Suppressor macrophage (primary cell): ENCODE measurements around the gene GSAP.

Experiments
- DNase-seq, 4 experiments: peaks; one replicate each; pipeline ENCODE4 v3.0.0-alpha.2; 2020 to 2022

The GSAP gene

DNA sequence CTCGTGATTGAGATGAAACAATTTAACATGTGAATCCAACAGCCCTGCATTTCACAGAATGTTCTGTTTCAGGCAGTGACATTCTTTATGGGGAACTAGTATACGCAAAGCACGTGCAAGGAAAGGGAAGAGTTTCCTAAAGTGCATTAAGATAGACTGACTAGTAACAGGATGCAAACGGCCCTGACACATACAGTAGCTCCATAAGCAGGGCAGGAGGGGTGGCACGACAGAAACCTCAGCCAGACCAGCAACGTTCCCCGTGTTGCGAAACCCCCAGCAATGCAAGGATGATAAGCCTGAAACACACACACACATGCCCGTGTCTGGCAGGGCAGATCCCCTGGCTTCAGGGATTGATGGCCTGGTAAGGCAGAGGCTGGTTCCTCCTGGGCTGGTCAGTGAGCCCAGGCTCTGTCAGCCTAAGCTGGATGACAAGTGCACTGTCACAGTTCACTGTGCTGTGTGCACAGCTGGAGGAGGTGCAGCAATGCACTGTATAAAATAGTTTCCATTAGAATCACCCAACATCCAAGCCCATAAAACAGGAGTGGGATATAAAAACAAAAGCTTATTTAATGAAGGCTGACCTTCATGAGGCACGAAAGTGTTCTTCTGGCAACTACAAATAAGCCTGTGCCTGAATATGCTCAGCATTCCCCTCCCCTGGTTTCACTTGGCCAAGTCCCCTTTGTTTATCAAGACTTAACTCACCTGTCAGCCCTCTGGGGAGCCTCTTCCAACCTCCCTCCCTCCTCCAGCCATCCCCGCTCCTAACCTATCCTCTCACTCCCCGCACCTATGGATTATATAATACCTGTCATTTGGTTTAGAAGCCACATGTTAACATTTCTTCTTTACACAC lies 88.8 kb downstream of the GSAP start:
- DNase-seq, result peak; percentile 79 to 89 (median 83)

DNA sequence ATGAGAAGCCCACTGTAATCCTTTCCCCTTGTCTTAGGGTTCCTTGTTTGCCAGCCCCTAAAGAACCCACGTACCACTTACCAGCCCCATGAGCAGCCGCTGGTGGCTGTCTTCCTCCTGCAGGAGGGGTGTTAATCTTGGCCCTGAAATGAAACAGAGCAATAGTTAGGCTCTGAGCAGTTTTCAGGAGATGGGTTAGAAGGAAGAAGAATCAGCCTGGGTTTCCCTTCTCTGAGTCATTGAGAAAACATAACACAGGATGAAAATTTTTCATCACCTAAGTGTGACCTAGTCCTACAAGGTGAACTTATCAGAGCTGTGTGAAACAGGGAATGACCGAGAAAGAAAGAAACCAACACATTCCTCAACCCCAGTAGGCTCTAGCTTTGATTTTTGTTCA lies 90.0 kb downstream of the GSAP start:
- DNase-seq, result no peak

DNA sequence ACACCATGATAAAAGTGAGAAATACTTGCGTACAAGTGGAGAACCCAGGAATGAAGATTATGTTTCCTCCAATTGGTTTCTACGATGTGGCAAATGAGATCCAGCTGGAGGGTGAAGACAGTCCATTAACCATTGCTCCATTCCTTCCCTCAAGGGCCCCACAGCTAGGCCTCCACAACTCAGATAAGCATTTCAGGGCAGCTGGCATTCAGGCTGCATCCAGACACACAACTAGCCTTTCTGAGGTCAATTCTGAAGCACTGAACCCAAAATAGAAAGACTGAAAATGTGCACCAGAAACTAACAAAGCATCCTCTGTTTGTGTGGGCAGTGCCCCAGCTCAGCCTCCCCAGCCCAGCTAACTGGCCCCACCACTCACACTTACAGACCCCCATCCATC lies 94.8 kb downstream of the GSAP start:
- DNase-seq, result no peak

DNA sequence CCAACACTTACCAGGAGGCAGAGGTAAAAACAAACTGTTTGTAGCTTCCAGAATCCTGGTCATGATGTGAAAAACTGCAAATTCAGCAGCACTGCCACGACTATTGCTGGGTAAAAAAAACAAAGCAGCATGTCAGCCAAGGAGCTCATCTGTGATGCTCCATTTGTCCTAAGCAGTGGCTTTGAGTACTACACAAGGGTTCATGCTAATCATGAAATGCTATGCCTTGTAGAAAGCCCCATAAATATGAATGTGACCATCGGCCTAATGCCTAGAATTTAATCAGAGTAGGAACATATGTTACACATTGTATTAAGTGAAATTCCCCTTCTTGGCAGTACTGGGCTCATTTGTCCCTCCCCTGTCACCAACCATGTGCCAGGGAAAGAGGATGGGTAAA lies 95.4 kb downstream of the GSAP start:
- no peak for DNase-seq

DNA sequence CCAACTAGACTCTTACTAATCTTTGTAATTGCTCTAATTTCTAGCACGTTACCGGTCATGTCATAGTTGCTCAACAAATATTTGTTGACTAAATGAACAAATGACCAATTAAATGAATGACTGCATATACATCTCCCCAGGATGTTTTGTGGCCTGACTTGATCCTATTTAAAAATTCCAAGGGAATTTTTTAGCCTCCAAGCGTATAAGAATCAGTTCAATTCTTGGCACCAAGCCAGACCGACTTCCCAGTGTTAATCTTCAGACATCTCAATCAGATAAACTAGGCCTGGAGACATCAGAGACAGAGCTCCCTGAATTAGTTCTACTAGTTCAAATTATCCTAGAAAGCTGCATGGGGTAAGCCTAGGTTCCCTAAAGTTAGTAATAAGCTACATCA lies 96.0 kb downstream of the GSAP start:
- no peak for DNase-seq

DNA sequence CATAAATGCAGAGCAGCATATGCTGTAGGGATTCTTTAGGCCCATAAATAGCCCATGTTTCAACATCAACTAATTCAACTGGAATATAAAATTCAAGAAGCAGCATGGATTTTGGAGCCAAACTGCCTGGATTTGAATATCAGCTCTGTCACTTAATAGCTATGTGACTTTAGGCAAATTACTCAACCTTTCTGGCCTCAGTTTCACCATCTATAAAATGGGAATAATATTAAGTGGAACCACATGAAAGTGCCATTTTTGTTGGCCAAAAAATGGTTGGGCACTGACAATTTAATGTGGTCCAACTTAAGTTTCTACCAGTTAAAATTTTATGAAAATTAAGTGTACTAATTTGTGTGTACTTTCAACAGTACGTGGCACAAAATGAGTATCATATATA lies 98.1 kb downstream of the GSAP start:
- no peak for DNase-seq

DNA sequence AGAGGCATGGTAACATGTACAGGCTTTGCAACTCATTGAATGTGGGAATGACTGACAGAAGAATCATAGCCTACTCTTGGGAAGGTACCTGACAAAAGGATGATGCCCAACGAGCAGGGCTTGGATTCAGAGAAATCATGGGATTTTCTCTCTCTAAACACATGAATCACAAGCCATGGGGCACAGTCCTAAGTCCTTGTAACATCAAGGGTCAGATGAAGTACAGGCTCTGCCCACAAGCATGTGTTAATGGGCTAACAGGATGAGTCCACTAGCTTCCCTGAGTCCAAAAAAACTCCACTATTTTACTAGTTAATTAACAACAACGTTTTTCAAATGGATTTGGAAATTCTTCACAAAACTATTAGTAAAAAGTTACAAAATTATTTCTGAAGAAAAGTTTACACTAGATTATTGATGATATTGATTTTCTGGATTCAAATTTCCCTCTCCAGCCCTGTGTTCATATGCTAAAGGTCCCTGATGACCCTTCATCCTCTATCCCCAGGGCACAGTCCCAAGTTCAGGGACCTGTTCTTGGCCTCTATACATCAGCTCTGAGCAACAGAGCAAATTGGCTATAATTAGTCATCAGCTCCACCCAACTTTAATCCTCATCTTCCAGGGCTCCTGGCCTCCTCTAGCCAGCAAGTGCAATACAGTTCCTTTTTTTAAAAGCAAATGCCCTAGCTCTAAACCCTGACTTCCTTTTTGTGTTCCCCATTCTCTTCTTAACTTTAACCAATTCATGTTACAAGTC lies 99.8 kb downstream of the GSAP start:
- peak; percentile 50 to 78 (median 66) for DNase-seq

DNA sequence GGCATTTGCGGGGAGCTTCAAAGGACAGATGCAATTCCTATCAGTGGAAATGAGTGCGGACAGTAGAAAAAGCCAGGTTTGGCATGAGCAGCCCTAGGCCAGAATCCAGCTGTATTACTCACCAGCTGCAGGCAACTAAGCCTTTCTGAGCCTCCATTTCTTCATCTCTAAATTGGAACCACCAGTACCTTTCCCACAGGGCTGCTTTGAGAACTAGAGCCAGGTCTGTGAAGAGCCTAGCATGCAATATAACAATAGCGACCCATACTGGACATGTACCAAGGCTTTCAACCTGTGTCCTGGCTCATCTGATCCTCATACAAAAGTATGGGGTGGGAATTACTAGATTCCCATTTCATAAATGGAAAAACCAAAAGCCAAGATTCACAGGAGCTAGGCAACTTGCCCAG lies 101.0 kb downstream of the GSAP start:
- DNase-seq, result no peak

DNA sequence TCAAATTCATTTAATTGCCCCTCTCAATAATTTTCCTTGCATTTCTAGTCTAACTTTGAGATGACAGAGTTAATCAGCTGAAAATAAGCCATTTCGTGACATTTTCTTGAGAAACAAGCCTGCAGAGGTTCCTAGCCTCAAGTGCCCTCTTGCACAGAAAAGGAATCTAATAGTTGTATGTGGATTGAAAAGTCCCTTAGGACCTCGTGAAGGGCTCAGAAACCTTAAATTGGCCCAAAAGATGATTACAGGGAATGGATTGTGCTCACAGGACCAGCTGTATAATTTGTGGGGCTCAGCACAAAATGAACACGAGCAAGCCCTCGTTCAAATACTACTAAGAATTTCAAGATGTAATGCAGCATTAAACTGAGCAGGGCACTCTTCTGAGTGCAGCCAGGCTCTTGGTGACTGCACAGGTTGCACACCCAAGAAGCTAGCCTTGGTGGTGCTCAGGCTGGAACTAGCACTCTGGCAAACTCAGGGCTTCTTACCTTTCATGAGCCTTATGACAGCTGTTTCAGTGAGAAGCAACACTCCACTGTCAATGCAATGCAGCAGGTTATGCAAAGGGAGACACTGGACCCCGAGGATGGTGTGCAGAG lies 102.2 kb downstream of the GSAP start:
- no peak for DNase-seq

DNA sequence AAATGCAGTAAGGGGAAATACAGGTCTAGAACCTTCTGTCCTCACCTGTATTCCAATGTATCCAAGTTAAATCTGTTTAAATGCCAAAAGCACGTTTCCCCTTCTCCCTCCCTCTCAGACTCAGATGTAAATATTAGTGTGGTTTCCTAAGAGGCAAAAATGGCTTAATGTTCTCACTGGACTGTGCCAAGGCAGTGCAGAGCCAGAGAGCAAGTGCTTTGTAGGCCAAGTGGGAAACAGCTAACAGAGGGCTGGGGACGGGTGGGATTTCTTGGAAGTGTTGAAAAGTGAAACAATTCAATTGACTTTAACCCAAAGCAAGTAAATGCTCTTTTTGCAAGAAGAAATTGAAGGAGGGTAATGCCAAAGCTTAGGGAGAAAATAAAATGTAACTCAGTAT lies 103.1 kb downstream of the GSAP start:
- DNase-seq, result no peak

DNA sequence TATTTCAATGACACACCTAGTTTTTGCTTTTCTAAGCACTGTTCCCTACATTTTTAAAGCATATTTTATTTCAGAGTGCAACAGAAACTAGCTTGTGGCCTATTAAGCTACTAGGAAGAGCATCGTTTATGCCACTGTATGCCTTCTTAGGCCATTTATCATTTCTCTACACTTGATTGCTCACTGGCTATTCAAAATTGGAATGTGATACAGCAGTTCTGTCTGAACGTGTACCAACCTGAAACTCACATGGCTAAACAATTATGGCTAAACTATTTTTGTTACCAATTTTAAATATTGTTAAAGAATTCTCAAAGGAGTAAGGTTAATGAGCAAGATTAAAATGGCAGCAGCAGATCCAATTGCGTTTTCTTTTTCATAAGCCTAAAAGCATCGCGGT lies 105.2 kb downstream of the GSAP start:
- no peak for DNase-seq

DNA sequence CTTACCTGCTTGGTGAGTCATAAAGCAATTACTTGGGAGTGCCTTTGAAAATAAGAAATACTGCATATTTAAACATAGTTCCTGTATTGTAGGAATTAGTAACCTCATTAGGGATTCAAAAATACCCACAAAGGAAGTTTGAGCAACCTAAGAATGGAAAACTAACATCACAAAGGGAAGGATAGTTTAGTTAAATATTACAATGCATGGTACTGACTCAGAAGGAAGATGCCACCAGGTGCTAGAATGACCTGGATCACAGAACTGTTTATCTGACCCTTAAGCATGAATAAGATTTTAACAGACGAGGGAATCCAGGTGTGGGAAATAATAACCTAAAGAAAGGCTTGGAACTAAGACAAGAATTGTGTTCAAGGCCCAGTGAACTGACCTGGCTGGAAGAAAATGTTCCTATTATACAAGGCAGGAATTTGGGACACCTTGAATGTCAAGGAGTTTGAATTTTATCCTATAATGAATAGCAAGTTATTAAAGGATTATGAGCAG lies 106.4 kb downstream of the GSAP start:
- DNase-seq, result peak in 1 of 4 experiments; percentile 6

DNA sequence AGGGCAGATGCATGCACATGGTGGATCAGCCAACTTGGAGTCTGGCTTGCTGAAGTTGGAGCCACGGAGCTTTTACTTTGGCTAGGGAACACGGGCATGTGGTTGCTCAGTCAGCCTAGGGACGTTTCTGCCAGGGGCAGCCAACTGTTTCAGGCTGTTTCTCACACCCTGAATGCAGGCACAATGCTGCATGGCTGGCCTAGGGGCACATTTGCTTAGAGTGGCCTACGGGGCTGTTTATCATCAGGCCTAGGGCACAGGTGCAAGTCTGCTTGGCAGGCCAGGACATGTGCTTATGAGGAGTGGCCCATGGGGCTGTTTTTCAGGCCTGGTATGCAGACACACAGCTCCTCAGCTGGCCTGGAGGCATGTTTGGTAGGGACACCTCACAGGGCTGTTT lies 107.4 kb downstream of the GSAP start:
- DNase-seq, result no peak

DNA sequence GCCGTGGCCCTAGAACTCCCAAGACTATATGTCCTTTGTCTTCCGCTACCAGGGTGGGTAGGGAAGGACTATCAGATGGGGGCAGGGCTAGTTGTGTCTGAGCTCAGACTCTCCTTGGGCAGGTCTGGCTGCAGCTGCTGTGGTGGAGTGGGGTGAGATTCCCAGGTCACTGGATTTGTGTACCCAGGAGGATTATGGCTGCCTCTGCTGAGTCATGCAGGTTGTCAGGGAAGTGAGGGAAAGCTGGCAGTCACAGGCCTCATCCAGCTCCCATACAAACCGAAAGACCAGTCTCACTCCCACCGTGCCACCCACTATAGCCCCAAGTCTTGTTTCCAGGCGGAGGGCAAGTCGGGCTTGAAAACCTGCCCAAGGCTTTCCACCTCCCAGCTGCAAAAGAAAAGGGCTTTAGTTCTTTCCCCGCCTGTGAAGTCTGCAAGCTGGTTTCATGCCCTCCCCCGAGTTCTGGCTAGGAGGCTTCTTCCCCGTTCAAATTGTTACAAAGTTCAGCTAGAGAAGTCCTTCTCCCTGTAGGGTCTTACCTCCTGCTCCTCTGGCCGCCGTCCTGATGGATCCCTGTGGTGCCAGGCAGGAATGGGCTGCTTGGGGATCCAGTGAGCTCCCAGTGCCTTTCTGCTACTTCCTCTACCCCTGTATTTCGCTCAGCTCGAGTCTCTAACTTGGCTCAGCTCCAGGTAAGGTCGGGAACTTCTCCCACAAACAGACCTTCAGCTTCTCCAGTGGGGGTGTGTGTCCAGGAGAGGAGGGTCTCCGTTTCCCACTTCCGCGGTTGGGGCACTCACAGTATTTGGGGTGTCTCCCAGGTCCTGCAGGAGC lies 109.7 kb downstream of the GSAP start:
- DNase-seq, result peak in 1 of 4 experiments; percentile 26

DNA sequence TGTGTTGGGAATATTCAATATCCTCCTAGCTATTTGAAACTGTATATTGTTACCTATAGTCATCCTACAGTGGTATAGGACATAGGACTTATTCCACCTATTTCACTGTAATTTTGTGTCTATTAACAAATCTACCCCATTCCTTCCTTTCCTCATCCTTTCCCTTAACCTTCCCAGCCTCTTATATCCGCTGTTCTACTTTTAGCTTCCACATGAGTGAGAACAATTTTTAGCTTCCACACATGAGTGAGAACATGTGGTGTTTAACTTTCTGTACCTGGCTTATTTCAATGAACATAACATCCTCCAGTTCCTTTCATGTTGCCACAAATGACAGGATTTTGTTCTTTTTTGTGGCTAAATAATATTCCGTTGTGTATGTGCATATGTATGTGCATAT lies 120.6 kb downstream of the GSAP start:
- DNase-seq, result no peak

DNA sequence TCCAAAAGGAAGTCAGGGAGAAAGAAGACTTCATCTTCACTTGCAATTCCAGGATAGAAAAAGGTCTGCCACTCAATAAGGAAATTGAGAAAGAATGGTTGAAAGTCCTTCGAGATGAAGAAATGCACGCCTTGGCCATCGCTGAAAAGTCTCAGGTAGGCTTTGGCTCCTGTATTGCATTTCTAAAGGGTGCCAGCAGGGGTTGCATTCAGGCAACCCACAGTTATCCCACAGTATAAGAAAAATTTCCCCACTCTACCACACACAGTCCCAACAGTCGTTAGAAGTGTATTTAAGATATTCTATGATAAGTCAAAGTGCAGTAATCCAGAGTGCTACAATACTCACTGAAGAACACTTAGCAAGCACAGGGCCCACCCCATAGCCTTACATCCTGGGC lies 123.1 kb downstream of the GSAP start:
- no peak for DNase-seq

DNA sequence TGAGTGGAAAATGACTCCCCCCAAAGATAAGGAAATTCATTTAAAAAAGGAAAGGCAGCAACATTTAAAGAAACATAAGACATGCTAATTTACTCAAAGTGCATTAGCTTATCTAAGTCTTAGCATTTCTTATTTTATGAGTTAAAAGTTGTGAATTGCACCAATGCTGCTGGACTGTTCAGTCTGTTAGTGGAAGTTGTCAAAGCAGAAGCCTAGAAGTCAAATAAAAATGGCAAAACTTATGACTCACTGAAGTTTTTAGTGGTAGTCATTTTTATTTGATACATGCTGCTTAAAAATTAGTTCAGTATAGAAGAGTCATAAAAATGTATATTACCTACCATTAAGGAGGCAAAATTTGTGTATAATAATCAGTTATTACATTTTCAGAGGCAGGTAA lies 125.7 kb downstream of the GSAP start:
- no peak for DNase-seq

DNA sequence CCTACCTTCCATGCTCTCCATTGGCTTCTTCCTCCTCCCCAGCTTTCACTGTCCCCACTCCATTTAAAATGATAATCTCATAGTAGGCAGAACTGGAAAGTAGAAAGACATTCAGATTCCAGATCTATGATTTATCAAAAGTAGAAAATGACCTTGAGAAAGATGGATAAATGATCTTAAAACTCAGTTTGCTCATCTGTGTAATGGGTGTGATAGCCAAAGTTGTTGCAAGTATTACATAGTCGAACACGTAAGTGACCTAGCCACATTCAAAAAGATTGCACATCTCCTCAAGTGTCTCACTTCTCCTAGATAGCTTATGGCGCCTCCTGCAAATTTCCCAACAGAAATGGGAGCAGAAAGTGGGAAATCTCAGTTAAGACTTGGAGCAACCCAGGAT lies 126.8 kb downstream of the GSAP start:
- DNase-seq, result no peak

DNA sequence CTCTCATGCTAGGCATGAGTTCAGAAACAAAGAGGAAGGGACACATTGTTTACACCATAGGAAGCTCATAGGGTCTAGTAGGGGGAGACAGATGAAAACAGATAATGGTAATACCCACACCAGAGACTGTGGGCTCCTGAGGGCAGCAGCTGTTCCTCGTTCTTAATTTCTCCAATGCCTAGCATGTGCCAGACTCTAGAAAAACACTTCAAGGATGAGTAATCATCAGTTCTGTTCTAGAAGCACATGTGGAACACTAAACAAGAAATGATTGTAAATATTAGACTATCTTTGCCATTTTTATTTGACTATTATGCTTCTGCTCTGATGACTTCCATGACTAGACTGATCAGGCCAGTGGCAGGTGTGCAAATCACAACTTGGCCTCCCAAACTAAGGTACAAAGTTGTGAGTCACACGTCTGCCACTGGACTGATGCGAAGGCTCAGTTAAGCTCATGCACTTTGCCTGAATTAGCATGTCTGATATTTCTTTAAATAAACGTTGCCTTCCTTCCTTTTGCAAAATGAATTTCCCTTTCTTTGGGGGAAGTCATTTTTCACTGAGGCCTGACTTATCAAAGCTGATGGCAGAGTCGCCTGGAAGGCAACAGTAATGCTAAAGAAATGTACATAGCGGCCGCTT lies 127.4 kb downstream of the GSAP start:
- peak in 1 of 4 experiments; percentile 46 for DNase-seq

DNA sequence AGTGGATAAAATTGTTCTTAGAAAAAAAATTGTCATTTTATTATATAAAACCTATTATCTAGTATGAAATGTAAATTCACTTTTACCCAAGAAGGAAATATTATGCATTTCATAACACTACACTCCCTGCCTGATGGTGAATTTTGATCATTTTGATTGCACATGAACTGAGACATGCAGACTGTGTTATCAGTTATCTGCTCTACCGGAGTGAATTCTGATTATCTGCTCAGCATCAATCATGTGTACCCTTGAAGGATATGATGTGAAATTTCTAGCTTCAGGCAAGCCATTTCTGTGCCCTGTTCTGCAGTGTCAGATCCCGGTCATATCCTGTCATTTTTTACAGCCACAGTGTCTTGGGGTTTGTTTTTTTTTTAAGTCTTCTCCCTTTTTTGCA lies 131.5 kb downstream of the GSAP start:
- no peak for DNase-seq

DNA sequence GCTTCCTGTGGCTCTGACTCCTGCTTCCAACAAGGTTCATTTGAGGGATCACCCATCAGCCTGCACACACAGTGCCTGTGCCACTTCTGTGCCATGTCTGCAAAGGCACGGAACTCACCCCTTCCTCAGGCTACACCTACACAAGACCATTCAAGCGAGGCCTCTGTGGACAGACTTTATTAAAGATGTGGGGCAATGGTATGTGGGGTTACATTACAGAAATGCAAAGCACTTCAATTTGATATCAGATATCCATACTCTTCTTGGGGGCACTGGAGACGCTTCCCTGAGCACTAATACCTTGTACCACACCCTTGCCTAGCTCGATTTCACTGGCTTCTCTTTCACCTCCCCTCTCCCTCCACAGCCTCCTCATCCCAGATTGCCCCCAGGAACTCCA lies 132.1 kb downstream of the GSAP start:
- no peak for DNase-seq

DNA sequence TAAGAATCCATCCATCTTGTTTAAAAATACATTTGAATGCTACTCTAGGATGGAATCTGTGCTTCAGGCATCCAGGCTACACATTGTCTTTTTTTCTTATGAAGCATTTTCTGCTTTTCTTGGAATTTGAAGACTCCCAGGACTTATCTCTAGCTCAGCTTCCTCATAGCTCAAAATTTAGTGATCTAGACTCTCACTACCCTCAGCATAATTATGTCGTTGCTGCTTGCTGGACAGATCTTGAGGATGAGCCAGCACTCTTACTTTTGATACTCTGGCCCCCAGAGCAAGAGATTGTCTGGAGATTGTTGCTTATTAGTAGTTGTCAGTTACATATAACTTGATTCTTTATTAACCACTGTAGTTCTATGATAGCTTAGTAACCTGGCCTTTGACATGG lies 133.3 kb downstream of the GSAP start:
- no peak for DNase-seq
